Cardiac septum (tissue), 1 donor: Measurements from ENCODE around the gene GBX2. TPM values are rescaled to one million over a fixed set of nuclear protein-coding genes. Genes with fewer than 3 reads are reported as not detected.
"Not testable (repeated sequence)": the region's sequence is repeated elsewhere in the genome, so short reads cannot be mapped to it uniquely, and the experiment has no call there.

ENCODE experiments used
- DNase-seq: peaks from one replicate; pipeline ENCODE4 v3.0.0-alpha.2; 2020; ENCODE audit warnings: low spot score
- intact Hi-C: fragments of 100-400 bp; cut with DNase I; formaldehyde crosslinking; loops from one replicate; pipeline ENCODE4 v1.14.0; 2022
- total RNA-seq: library from RNA; stranded (reverse); fragmentation: NEBNext Ultra II Directional; extraction: Animal tissue kit (Norgen Biotek cat#: 25700); gene quantifications from one replicate; pipeline ENCODE4 v1.2.1, GENCODE V29; 2021
- donor health status: DM: no; HTN: no; CAD: no.

GBX2 gene
- total RNA-seq, 1 donor from 2014 or later, result not detected

DNA sequence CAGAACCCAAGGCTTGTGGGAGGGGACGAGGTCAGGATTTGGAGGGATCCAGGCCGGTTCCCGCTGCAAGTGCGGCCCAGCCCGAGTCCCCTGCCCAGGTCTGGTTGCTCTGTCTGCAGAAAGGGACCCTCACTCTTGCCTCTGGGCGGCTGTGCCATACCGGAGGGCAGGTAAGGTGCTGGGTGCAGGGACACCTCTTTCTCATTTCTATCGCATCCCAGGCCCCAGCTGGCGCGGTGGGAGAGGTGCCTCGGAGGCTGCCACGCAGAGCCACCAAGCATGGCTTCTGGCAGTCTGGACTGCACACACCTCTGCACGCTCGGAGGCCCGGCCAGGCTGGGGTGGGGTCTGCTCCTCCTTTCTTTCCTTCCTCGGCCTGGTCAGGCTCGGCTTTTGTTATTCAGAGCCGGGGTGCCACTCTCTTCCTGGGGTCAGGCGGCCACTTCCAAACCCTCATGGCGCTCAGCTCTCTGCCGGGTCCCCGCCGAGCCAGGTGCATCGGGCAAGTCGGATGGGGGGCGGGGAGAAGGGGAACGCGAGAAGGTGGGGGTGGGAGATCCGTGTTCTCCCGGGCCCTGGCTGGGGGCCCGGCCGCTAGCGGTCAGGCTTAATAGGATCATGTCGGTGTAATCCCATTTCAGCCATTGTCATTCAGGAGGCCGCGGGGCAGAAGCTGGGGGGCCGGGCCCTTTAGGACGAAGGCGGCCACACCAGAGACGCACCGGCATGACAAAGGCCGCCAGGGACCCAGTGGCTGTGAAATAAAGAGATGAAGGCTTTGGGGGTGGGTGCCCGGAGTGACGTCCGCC lies 9.0 kb downstream of the GBX2 start:
- intact Hi-C loops, result no loop called here
- no peak for DNase-seq

DNA sequence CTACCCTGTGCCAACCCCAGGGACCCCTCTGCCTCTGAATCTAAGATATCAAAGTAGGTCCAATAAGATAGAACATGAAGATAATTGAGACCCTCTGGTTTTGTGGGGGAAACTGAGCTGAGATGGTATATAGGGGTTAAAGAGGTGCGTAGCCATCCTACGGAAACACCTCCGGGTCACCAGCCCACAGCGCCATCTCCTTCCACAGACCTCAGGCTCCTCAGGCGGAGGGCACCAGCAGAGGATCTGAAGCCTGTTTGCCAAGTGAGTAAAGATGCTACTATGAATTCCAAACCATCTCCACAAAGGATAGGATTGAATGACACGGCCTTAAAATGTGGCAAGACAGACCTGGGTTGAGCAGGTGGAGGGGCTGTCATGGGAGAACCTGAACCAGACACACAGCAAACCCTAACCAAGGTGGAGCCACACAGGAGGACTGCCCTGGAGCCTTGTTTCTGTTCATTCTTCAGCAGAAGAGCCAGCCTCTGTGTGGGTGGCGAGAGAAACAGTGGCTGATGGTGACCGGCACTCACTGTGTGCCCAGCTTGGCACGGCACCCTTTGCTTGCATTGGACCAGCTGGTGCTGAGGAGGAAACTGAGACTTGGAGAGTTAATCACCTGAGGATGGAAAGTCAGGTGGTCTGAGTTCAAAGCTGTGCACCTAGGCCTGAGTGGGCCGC lies 10.2 kb downstream of the GBX2 start:
- no peak for DNase-seq
- intact Hi-C loops, result no loop called here

DNA sequence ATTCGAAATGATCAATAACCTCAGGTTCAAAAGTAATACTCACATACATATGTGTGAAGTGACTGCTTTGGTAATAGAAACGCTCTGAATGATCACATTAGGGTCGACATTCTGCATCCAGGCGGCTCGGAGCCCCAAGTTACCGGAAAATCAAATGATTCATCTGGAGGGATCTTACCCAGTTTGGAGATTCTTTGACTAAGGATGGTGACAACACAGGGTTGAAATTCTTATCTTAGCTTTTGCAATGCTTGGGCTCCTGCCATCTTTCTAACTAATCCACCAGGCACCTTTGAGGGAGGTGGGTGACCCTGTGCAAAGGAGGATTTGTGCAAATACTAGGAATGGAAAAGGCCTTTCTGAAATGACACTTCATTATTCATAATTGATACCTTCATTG lies 10.8 kb downstream of the GBX2 start:
- no peak for DNase-seq
- intact Hi-C loops, result no loop called here

DNA sequence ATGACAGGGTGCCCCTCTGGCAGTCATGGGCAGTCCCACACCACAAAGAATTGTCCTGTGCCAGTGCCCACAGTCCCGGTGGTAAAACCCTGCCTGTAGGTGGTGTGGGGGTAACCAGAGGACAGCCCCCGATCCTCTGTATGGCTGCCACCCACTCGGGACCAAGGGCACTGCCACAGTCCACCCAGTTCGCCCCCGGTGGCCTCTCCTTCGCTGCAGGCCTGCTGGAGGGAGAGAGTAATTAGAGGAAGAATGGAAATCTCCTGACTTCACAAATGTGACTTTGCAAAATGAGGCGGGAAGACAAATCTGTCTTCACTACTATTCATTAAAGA lies 11.4 kb downstream of the GBX2 start:
- intact Hi-C loops, result no loop called here
- DNase-seq, result no peak

DNA sequence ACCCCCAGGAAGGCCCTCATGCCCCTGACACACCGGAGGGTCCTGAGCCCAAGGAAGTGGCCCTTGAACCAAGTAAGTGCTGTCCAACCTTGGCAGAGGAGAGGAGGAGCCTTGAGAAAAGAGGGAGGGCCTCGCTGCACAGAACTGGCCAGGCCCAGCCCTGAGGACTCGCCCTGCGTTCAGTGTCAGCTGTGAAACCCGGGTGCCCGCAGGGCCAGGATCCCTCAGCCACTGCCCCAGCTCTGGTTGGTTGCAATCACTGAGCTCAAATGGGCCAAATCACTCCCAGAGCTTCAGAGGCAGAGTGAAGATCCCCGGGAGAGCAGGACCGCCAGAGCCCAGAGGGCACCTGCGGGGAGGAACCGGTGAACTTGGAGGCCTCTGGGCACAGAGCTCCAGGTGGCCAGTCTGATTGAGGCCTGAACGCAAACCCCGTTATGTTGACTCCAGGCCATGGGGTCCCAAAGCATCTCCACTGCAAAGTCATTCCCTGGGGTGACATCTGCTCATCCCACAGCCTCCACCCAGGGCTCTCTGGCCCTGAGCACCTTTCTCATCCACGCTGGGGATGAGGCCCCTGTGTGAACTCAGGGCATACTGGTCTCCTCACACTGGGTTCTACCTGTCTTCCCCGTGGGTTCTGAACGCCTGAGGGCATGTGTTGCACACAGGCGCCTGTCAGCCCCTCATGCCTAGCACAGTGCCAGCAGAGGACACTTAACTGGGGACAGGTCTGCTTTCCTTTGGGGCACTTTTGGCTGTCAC lies 11.9 kb downstream of the GBX2 start:
- DNase-seq, result no peak
- intact Hi-C loops, result no loop called here

DNA sequence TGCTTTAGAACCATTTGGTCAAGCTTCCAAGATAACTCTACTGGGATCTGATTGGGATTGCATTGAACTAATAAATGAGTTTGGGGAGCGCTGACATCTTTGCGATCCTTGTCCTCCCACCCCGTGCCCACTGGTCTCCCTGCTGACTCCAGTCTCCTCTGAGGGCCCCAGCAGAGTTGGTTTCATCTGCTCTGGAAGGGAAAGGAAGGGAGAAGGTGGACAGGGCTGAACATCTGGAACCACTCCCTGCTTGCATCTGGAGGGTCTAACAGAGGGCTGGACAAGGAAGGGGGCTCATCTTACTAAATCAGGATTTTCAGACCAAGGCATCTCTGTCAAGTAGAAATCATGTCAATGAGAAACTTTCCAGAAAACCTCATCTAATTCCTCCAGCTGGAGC lies 12.8 kb downstream of the GBX2 start:
- intact Hi-C loops, result no loop called here
- no peak for DNase-seq

DNA sequence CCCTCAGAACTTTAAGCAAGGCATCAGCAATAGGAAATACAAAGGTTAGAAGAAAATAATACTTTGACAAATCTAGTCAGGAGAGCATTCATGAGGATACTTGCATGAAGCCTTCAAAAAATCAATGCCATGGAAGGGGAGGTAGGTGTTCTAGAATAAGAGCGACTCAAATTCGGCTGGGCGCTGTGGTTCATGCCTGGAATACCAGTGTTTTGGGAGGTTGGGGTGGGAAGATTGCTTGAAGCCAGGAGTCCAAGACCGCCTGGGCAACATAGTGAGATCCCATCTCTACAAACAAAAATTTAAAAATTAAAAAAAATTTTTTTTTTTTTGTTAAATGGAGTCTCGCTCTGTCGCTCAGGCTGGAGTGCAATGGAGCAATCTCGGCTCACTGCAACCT lies 21.8 kb downstream of the GBX2 start:
- intact Hi-C loops, result no loop called here
- DNase-seq, result no peak

DNA sequence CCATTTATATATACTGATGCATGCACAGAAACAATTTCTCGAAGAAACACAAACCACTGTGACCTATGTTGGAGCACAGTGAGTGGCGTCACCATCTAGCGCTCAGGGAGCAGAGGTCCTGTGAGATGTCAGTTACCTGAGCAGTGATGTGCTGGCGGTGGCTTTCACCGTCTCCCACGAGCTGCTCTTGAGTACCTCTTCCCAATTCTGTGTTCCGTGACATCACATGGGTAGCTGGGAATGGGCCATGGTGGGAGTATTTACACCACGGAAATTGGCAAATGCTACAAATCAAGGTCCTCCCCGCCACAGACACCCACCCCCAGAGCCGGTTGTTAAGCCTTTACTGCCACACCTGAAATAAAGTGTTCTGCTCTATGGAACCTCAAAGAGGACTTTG lies 24.4 kb downstream of the GBX2 start:
- intact Hi-C loops, result no loop called here
- no peak for DNase-seq

DNA sequence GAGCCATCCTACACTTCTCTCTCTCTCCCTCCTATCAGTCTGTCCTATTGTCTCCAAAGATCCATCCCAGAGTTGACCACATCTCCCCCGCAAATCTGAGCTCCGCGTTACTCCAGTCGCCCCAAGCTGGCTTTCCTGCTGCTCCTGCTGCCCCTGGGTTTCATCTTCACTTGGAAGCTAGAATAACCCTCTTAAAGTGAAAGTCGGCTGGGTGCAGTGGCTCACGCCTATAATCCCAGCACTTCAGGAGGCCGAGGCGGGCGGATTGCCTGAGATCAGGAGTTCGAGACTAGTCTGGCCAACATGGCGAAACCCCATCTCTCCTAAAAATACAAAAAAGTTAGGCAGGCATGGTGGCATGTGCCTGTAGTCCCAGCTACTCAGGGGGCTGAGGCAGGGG lies 26.6 kb downstream of the GBX2 start:
- intact Hi-C loops, DNase-seq: not testable (repeated sequence)

DNA sequence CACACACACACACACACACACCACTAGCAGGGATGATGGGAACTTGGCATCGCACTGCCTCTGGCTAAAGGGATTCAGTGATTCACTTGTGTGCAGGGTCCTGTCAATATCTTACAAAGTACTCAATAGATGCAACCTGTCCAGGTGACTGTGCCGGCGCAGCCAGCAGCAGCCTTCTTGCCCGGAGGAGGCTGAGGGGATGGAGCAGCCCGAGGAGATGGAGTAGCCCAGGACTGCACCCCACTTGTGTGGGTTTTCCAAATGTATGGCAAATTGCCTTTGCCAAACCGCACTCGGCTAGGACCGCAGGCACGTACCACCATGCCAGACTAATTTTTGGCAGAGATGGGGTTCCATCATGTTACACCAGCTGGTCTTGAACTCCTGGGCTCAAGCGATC lies 31.1 kb downstream of the GBX2 start:
- DNase-seq, result no peak
- intact Hi-C loops, result no loop called here

DNA sequence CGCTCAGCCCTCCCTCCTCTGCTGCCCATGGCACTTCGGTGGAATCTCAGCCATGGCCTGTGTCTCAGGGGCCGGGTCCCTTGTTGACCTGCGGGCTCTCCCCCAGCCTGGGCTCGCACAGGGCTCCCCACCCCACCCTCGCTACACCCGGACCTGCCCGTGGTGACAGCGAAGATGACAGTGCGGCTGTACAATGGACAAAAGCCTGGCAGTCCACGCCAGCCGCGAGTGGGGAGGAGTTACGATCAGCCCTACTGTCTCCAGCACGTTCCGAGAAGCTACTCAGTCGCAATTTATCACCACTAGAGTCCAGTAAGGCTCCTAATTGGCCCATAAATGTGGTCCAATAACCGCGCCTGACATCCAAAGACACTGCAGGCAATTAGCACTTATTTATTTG lies 31.6 kb downstream of the GBX2 start:
- no peak for DNase-seq
- intact Hi-C loops, result no loop called here

DNA sequence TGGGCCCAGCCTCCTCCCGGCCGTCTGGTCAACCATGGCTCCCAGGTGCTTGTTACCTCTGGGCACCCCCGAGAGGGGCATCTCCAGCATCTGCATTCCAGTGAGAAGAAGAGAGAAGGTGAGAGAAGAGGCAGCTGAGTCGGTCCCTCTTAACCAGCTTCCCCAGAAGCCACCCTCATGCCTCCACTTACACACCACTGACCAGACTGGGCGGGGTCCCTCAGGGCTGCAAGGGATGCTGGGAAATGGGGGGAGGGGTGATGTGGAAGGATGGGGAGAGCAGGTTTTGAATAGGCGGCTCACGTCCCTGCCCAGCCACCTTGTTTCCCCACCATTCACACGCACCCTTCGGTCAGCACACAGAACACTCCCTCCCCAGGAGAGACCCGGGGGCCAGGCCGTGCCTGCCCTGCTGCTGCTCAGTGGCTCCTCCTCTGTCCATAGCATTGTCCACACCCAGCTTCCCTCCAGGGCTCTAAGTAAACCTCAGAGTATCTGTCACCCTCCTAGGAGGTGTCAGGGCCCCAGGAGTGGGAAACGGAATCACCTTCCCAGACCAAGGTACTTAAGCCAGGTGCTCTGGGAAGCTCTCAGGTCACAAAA lies 34.7 kb downstream of the GBX2 start:
- intact Hi-C loops, result no loop called here
- no peak for DNase-seq

DNA sequence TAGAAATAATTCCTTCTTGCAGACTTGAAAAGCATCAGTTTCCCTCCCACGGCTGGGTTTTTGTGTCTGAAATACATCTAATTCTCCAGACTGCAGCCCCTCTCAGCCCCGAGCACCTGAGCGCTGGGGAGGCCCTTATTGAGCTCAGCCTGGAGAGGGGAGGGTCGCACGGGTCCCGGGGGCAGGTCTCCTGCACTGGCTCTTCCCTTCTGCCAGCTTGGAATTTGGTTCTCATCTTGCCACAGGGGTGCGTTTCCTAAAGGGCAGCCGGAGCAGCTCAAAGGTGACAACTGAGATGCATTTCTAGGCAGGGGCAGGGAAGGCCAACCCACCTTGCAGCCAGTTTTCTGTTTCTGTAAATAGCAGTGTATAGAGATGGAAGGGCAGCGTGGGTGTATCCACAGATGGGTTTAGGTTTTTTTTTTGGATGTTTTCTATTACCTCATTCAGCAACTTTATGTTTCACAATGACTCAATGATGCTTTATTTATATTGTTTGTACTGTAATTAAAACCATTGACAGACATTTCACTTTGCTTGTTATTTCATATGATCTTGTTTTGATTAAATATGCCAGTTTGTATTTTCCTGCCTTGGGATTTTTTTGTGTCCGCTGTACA lies 37.0 kb downstream of the GBX2 start:
- DNase-seq, result no peak
- intact Hi-C loops, result no loop called here

DNA sequence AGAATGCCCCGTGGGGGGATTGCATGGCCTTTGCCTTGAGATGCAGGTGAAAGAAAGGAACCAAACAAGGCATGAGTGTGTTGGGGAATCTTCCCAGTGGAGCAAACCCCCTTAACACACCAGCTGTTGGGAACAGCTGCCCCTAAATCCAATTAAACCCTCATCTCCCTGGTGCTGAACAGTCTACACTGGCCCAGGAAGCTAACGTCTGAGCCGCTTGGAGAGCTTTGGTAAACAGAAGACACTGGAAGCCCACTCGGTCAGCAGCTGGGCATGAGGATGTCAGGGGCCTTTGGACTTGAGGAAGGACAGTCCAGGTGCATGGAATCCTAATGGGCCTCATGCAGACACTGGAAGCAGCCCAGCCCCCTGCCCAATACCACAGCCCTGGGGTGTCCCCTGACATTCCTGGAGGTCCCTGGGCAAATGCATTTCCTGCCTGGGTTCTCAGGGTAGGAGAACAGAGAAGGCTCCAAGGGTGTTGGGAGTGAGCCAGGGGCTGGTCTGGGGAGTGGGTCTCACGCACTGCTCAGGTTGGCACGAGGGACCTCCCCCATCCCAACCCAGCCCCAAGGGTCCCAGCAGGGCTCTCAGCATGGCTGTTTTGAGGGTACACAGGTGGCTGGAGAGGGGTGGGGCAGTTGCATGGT lies 37.7 kb downstream of the GBX2 start:
- DNase-seq, result no peak
- intact Hi-C loops, result no loop called here

DNA sequence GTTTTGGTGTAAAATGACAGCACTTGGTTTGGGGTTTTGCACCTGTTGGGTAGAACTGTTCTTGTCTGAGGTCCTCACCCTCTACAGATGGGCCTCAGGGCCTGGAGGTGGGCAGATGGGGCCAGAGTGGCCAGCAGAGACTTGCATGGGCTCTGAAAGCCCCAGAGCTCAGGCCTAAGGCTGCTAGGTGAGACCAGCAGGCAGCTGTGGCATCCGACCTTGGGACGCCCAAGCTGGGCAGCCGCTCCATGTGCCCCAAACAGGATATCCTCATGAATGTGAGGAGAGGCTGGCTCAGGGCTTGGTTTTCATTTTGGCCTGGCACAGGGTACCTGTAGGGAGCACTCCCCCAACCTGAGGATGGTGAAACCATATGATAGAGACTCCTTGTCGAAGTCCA lies 38.3 kb downstream of the GBX2 start:
- intact Hi-C loops, result no loop called here
- DNase-seq, result no peak

DNA sequence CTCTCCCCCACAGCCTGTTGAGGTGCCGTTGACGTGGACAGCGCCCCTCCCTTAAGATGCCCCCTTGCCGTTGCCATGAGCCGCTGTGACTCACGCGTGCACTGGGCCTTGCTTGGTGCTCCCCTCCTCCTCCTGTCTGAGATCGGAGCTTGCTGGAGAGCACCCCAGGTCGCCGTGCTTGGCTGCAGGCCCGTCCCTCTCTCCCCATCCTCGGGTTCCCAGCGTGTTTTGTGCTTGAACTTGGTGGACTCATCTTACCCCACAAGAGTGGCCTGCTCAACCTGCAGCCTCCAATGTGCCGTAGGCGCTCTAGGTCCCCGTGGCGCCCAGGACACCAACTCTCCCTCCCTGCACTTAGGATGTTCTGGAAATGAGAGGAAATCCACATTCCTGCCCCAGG lies 39.9 kb downstream of the GBX2 start:
- DNase-seq, result no peak
- intact Hi-C loops, result no loop called here

DNA sequence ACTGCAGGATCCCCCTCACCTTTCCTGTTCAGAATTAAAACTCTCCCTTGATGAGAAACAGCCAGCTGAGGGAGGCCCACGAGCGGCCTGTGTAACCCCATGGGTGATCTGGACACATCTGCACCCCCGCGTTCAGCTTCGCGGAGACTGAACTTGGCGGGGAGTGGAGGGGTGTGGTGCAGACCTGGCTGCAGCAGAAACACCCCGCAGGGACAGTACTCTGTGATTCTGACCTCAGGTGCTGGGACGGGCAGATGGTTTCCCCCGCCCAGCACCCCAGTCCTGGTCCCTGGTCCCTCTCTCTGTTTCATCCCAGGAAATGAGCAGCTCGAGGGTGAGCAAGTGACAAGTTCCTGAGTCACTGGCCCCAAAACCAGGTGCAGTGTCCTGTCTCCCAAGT lies 41.2 kb downstream of the GBX2 start:
- DNase-seq, result no peak
- intact Hi-C loops, result no loop called here

DNA sequence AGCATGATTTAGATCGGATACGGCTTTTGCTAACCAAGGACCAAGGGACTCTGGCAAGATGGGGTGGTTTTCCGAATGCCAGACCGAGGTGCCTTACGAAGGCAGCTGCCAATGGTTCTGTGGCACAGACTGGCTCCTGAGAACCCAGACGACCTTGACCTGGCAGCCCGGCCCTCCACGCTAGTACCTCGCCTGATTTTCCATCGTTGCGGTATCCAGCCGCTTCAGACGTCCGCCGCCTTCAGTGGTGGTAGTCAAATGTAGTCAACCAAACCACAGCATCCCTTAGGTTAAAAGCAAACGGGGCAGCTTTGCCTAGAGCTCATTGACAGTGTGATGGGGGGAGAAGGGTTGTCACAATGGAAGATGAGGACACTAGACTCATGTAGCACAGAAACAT lies 42.6 kb downstream of the GBX2 start:
- intact Hi-C loops, result no loop called here
- DNase-seq, result no peak

DNA sequence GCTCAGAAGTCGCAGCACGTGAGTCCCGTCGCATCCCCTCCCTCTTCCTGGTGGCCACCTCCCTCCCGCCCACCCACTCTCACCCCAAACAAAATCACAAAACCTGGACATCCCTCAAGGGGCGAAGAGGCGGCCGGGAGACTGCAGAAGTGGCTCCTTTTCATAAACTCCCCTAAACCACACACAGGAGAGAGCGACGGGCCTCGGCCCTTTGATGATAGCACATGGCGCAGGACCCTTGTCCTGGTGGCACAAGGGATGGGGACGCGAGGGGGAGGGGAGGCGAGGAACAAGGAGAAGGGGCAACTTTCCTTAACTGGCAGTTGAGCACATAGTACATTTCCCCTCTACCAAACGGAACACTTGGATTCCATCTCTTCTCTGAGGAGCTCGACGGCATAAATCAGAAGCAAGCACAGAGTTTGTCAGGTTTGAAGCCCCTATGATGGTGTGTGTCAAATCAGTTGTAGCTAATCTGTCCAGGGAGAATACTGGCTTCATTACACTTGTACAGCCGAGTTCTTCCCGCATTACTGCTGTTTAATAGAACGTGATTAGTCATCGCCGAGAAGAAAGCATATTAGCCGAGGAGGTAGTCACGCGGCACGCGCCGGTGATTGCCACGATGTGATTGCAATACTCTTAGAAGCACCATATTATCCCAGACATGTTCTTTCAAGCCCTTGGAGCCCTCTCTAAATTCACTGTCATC lies 43.8 kb downstream of the GBX2 start:
- no peak for DNase-seq
- intact Hi-C loops, result no loop called here
